HG03139 (cell line): ENCODE results near the gene OSBPL3.
A peak's percentile ranks its signal among the peaks of the same experiment; 100 is the strongest.
"Not testable (repeated sequence)": the region's sequence is repeated elsewhere in the genome, so short reads cannot be mapped to it uniquely, and the experiment has no call there.

Experiments used
- ATAC-seq: cut with Tn5 transposase; IDR thresholded peaks from one replicate; pipeline ENCODE4 v1.9.1; 2021; ENCODE audit not compliant: unreplicated experiment

The OSBPL3 gene

GRCh38 chr7:24923172-24923865, 56.7 kb downstream of the OSBPL3 start:
- ATAC-seq, result no peak

DNA sequence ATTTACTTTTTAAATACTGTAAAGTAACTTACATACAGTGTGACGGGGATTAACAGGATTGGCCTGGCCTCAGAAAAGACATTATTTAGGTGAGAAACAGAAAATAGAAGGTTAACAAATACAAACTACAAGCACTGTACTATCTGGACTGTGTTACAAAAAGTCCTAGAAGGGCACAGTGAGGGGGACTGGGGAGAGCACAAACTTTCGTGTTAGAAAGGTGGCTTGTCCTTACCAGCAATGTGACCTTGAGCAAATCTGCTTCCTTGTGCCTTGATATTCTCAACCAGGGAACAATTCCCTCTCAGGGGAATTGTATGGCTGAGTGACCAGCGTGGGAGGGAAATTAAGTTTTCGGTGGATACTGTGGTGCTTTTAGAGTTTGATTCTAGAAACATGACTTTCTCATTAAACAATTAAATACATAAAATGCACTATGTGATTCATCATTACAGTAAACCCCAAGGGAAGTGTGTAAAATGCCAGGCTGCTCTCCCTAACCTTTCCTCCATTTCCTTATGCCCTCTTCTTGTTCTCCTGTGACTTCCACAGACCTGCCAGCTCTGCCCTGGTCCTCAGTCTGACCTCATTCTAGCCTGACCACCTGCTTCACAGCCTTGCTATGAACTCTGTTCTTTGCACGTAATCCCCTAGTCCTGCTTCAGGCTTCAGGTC, 57.7 kb downstream of the OSBPL3 start:
- no peak for ATAC-seq

DNA sequence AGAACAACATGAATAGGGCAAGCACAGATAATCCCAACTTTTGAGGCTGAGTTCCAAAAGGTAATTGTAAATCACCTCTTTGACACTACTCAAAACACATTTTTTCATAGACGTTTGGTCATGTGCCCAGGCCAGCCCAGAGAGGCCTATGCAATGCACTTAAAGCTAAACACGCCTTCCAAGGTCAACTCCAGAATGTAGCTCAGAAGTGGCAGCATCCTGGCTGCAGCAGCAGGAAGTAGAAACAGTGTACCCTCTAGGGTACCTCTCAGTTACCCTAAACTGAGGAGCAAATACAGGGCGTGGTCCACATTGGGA, 58.7 kb downstream of the OSBPL3 start:
- no peak for ATAC-seq

DNA sequence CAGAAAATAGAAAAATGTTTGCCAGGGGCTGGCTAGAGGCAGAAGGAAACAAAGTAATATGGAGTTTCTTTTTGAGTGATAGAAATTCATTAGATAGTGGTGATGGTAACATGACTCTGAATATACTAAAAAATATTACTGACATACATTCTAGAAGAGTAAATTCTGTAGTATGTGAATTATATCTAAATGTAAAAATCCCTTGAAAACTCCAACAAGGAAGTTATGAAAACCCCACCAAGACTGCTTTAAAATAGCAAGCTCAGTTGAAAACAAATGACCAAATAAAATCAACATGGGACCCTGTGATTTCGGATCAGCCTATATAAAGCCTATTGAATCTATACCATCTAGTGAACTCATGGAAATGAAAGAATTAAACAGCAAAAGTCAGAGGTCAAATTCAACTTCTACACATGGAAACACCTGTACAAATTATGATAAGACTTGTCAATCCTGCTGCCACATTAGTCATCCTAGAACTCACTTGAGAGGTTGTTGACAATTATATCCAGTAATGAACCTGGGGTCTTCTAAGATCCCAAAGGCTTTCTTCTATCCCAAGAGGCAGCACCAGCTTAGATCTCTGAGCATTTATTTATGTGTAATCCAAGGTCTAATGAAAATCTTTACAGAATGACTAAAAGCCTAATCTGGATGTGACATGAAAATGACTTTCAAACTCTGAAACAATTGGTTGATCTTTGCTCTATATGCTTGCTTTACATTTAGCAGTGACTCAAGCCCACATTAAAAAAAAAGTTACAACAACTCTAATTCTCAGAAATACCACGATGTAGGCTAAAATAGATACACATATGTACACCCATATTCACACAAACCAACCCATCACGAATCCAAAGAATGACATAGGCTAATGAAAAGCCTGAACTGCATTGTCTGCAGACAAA, 59.3 kb downstream of the OSBPL3 start:
- ATAC-seq, result no peak

DNA sequence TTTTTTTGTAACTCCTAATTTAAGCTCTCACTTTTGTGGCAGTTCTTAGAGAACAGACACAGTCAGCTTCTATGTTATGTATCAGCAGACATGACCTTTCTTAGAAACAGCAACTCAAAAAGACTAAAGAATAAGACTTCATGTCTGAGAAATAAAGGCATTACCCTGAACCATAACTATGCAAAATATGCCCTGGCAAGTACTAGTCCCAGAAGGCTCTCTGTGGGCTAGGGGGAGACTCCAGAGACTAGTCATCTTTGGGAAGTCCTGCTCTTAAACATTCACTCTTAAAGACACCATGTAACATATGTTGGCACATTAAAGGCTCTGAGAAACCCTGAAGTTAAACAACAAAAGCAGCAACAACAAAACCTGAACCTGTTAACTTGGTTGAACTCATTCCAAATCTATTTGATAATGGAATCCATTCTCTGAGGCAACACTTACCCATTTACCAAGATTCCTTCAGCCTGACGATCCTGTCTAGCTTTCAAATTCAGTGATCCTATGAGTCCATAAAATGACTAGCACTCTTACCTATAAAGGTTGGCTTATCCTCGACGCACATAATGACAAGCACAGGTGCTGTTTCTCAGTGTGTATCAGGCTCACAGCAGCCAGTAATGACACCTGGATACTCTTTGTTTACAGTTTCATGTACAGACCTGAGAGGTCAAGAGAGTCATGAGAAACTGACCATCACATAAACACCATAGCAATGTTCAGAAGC, 62.3 kb downstream of the OSBPL3 start:
- ATAC-seq, result no peak

GRCh38 chr7:24916463-24917040, 63.4 kb downstream of the OSBPL3 start:
- ATAC-seq, result no peak

- no peak for ATAC-seq
Measured at GRCh38 chr7:24914465-24914859, 65.5 kb downstream of the OSBPL3 start.

DNA sequence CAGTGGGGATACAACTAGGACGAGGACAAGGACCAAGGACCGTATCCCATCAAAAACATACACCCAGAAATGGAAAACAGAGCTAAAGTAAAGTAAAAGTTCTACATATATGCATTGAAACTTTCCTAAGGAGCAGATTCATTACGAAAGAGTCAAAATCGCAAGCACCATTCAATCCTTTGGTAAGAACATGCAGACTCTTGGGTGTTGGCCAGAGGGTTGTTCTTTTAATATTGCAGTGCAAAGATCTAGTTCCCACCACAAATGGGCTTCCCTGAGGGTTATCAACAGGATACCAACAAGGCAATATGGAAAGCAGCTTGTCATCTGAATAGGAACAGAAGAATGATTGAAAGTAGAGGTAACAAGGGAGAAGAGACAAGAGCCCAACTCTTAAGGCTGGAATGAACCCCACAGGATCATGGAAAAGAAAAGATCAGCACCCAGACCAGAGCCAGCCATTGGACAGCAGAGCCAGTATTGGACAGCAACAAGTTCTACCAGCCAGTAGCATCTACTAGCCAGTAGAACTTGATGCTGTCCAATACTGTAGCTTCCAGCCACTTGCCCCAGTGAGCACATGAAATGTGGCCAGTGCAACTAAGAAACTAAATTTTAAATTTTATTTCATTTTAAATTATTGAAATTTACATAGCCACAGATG, 66.0 kb downstream of the OSBPL3 start:
- ATAC-seq, result no peak

DNA sequence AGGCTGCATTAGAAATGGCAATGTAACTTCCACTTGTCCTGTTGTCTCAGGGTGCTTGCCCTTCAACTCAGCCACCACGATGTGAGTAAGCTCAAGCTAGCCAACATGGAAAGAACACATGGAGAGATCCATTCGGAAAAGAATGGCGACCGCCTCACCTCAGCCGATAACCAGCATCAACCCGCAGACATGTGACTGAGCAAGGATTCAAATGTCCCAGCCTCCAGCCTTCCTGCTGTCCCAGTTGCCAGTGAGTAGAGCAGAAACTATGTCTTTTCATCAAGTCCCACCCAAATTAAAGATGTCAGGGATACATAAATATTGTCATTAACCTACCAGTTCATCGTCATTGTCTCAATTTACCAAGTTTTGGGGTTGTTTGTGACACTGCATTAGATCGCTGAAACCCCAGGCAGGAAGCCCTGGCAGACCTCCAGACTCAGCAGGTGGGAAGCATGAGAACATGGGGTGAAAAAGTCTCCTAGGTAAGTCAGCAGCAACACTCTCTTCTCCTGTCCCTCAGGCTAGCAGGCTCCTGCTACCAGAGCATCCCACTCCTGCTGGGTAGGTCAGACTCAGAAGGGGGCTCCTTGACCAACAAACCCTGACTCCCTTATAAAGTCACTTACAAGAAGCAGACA, 67.0 kb downstream of the OSBPL3 start:
- no peak for ATAC-seq

- no peak for ATAC-seq
Measured at GRCh38 chr7:24912424-24912823, 67.6 kb downstream of the OSBPL3 start.

DNA sequence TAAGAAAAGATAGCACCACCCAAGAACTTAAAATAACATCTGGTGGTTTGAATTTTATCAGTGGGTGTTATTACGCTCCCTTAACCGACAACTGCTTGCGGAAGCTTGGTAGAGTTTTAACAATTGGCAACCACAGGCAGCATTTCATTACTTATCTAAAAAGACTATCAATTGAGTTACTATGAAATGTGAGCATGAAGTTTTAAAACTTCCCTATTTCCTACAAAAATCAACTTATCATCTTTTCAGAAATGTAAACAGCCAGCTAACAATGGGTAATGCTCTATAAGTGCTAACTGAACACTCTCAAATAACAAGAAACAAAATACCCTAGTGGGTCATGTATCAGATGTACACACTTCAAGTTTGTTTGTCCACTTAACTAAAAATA, 68.8 kb downstream of the OSBPL3 start:
- no peak for ATAC-seq

DNA sequence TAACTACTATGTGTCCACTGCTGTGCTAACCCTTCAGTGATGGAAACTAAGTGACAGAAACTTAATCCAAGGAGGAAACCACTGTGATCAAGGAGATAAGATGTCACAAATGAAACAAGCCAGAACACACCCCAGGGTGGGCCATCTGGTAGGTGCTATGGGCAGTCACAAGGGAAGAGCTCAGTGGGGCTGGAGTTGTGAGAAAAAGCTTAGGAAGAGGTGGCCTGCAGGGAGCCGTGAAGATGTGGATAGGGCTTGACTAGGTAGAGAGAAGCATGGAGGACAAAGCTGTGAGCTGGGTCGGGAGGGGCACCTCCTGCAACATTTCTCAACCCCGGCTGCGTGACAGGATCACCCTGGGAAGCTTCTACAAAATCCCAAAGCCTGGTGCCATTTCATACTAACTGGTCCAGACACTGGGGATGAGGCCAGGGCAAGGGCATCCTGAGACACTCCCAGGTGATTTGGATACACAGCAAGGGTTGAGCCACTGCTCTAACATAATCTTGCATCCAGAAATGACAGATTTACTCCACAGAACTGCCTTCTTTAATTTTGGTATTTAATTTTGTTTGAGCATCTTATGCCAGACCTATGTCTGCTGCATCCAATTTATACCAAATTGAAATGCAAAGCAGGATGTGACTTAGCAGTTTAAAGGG, 69.3 kb downstream of the OSBPL3 start:
- no peak for ATAC-seq

DNA sequence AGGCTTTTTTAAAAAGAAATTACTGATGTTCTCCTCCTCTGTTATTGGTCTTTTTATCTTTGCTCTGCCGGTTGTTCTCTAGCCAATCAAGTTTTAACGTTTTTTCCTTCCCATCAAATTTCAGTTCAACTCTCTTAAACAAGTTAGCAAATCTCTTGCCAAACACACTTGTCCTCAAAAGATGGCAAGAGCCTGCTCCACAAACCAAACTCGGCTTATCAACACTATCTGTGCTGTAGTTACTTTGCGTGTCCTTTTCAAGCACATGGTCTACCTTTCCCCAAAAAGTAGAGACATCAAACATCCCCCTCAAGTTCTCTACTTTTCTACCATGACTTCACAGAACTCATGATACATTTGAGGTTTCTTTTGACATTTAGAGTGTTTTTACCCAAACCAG, 71.3 kb downstream of the OSBPL3 start:
- ATAC-seq, result no peak

GRCh38 chr7:24908166-24908565, 71.8 kb downstream of the OSBPL3 start:
- no peak for ATAC-seq

DNA sequence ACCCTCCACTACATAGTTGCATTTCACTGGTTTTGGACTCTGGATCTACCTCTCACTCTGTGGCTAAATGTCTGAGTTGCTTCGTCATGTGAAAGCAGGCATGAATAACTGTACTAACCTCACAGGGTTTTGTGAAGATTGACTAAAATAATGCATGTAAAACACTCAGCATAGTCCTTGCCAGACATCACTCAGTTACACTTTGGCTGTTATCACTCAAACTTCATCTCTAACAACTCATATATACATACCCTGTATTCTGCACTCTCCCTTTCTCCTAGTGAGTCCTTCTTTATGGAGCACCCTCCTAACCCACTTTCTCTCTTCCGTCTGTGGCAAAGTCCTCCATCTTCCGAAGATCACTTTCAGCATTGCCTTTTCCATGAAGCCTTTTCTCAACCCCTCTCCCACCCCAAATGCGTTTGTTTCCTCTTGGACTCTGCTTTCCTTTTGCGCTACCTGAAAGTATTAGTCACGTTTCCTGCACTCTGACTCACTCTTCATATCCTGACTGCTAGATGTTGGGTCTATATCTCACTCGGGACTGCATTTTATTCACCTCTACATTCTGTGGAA, 72.6 kb downstream of the OSBPL3 start:
- ATAC-seq, result peak; percentile 42

DNA sequence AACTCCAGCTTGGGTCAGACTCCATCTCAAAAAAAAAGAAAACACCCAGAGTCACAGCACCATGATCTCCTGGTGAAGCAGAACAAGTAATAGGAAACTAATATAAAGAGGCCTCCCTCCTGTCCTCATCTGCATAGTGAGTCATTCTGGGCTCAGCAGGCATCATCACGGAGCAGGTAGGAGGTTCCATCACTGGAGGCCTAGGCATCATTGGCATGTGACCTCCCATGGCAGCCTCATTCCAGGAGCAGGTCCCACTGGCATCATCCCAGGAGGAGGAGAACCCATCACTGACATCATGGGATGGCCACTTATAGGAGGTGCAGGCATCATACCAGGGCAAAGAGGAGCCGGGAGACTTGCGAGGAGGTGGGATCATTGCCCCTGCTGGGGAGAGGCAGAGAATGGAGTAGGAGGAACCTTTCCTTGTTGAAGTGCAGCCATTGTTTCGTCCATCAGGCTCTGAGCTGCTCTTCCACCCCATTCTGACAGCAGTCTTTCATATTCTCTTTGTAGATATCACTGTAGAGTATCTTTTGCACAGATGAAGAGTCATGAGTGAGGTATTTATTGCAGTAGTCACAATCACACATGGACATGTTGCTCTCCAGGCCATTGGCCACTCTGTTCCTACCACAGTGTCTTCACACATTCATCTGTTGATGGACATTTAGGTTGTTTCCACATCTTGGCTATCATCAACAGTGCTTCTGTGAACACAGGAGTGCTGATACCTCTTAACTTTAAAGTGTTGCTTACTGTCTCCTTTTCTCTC, 73.8 kb downstream of the OSBPL3 start:
- no peak for ATAC-seq

- ATAC-seq, result not testable (repeated sequence)
Measured at GRCh38 chr7:24903992-24904391, 76.0 kb downstream of the OSBPL3 start.

DNA sequence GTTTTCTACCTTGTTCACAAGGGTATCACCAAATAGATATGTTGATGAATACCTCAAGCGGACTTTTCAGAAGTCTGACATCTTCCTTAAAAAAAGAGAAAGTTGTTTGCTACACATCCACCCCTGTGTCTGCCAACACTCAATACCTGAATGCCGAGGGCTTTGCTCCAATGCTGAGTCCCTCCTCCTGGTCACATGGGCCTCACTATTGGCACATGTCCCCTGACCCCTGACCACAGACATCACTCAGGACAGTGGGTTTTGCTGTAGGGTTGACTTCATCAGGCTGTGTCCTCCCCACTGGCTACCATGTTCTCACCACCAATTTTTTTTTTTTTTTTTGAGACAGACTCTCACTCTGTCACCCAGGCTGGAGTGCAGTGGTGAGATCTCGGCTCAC, 76.4 kb downstream of the OSBPL3 start:
- no peak for ATAC-seq
